ENCODE data around the gene VPREB3.

DNA sequence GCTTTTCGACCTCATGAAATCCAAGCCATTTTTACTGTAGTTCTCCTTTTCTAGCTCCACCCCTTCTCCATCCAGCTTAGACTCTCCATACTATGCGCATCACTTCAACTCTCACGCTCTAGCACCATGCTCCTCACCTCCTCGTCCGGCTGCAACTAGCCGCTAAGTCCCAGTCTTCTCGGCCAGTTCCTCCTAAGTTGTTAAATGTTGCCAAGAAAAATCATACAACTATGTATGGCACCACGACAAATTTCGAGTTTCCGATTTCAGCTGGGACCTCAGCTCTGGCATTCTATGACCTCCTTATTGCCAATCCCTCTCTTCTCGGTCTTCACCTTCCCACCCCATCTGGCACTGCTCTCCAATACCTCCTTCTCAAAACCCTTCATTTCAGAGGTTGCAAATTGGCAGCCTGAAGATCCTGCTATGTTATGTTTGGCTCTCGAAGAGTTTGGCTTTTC lies 4.4 kb downstream of the VPREB3 start:
- TF ChIP-seq, protein P1, sequence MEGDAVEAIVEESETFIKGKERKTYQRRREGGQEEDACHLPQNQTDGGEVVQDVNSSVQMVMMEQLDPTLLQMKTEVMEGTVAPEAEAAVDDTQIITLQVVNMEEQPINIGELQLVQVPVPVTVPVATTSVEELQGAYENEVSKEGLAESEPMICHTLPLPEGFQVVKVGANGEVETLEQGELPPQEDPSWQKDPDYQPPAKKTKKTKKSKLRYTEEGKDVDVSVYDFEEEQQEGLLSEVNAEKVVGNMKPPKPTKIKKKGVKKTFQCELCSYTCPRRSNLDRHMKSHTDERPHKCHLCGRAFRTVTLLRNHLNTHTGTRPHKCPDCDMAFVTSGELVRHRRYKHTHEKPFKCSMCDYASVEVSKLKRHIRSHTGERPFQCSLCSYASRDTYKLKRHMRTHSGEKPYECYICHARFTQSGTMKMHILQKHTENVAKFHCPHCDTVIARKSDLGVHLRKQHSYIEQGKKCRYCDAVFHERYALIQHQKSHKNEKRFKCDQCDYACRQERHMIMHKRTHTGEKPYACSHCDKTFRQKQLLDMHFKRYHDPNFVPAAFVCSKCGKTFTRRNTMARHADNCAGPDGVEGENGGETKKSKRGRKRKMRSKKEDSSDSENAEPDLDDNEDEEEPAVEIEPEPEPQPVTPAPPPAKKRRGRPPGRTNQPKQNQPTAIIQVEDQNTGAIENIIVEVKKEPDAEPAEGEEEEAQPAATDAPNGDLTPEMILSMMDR (IDR thresholded peaks at IDR 0.05), result no peak
- TF ChIP-seq, protein P2, sequence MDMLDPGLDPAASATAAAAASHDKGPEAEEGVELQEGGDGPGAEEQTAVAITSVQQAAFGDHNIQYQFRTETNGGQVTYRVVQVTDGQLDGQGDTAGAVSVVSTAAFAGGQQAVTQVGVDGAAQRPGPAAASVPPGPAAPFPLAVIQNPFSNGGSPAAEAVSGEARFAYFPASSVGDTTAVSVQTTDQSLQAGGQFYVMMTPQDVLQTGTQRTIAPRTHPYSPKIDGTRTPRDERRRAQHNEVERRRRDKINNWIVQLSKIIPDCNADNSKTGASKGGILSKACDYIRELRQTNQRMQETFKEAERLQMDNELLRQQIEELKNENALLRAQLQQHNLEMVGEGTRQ (IDR thresholded peaks at IDR 0.05; ENCODE audit: borderline replicate concordance, low read depth, low read length), result no peak
- no peak for TF ChIP-seq CHD2 (IDR thresholded peaks at IDR 0.05; ENCODE audit: low read length, partially characterized antibody)
- TF ChIP-seq EP300 (IDR thresholded peaks at IDR 0.05; ENCODE audit: borderline replicate concordance in 1 of 2, low read depth in 1 of 2, low read length in 1 of 2), result no peak
- TF ChIP-seq, protein P3, sequence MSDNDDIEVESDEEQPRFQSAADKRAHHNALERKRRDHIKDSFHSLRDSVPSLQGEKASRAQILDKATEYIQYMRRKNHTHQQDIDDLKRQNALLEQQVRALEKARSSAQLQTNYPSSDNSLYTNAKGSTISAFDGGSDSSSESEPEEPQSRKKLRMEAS (IDR thresholded peaks at IDR 0.05; ENCODE audit: low read depth), result no peak
- no peak for TF ChIP-seq EZH2phosphoT487 (IDR thresholded peaks at IDR 0.05; ENCODE audit: borderline replicate concordance, low read depth)
- no peak for TF ChIP-seq YY1 (IDR thresholded peaks at IDR 0.05; ENCODE audit: low read depth)
